ENCODE results near the gene NTSR2. TPM values are rescaled to one million over a fixed set of nuclear protein-coding genes. Genes with fewer than 3 reads are reported as not detected.

The NTSR2 gene
- not detected in 2 replicates for total RNA-seq

GRCh38 chr2:11669454-11670291 lies at the start of gene NTSR2:
Gene NTSR2, minus strand, starts transcription at chr2:11670195. Its CDS starts 66 bp downstream, at chr2:11670129.

Other genes starting within 250 kb of the NTSR2 start
- 8.7 and 10.4 TPM in 2 replicates for gene E2F6, start 204.0 kb downstream of the NTSR2 start, total RNA-seq
- gene GREB1, start 136.2 kb downstream of the NTSR2 start, total RNA-seq: 0.96 and 3.9 TPM in 2 replicates
- gene LPIN1, start 76.4 kb upstream of the NTSR2 start, total RNA-seq: 26.8 and 31.9 TPM in 2 replicates